Upper lobe of left lung (tissue), 6 donors: ENCODE results near the gene AP2A2. TPM values are rescaled to one million over a fixed set of nuclear protein-coding genes. Genes with fewer than 3 reads are reported as not detected.

Experiments used
- ATAC-seq, 2 donors: fragments of 200-7000 bp; cut with Tn5 transposase; one replicate each; pipeline ENCODE4 v1.9.1; 2022; ENCODE audit warnings: mild to moderate bottlenecking in 2 of 2, moderate library complexity in 2 of 2; ENCODE audit not compliant: low FRiP score in 2 of 2
- DNase-seq, 2 donors: peaks; one replicate each; pipeline ENCODE4 v3.0.0-alpha.2; 2019 to 2020
- H3K27ac ChIP-seq, 4 donors: fragments of 200-600 bp; sonication (generic); one replicate each; pipeline ENCODE4 v1.5.1; 2016 to 2019
- H3K27me3 ChIP-seq, 4 donors: fragments of 200-600 bp; sonication (generic); one replicate each; pipeline ENCODE4 v1.5.1; 2017 to 2019
- H3K36me3 ChIP-seq, 4 donors: fragments of 200-600 bp; sonication (generic); one replicate each; pipeline ENCODE4 v1.5.1; 2016 to 2019
- H3K4me1 ChIP-seq, 4 donors: fragments of 200-600 bp; sonication (generic); one replicate each; pipeline ENCODE4 v1.5.1; 2018 to 2019
- H3K4me3 ChIP-seq, 4 donors: fragments of 200-600 bp; sonication (generic); one replicate each; pipeline ENCODE4 v1.5.1; 2017 to 2019; ENCODE audit warnings: mild to moderate bottlenecking in 2 of 4, moderate library complexity in 1 of 4
- H3K9me3 ChIP-seq, 4 donors: fragments of 200-600 bp; sonication (generic); one replicate each; pipeline ENCODE4 v1.5.1; 2018 to 2019
- EP300 ChIP-seq, 4 donors: sonication (generic); formaldehyde crosslinking; IDR thresholded peaks; one replicate each; pipeline ENCODE4 v1.5.1; 2017; ENCODE audit warnings: antibody characterized with exemption in 4 of 4, control low read depth in 2 of 4
- POLR2A ChIP-seq, 4 donors: fragments of 450-650 bp; IDR thresholded peaks; one replicate each; pipeline ENCODE4 v1.5.1; 2016 to 2017; ENCODE audit warnings: antibody characterized with exemption in 4 of 4, mild to moderate bottlenecking in 2 of 4
- POLR2AphosphoS5 ChIP-seq, 2 donors: sonication (generic); formaldehyde crosslinking; IDR thresholded peaks; one replicate each; pipeline ENCODE4 v1.5.1; 2017; ENCODE audit warnings: antibody characterized with exemption in 2 of 2
- WGBS, 2 donors: methylation state at CpG; one replicate each; pipeline ENCODE4 v1.1.5; 2017 to 2018; 5-methylcytosine and 5-hydroxymethylcytosine counted together
- total RNA-seq, 6 donors: library from RNA; depleted of rRNA in 4 of 6; stranded (reverse); fragments of >200 nt in 4 of 6; gene quantifications; one replicate each; pipeline versions ENCODE4 v1.1.0 to v1.2.1, GENCODE V29; 2016 to 2021
- TF ChIP-seq, protein P1 (sequence below), 6 experiments: fragments of 450-650 bp in 4 of 6; fragments of 200-600 bp in 2 of 6; sonication (generic) in 2 of 6; IDR thresholded peaks; one replicate each; pipeline ENCODE4 v1.5.1; 2016 to 2019; ENCODE audit warnings: antibody characterized with exemption in 6 of 6
- donor health status: DM: no; HTN: no; CAD: no; lungs with moderate emphysema.
- donor health status: DM: no; HTN: yes; CAD: no; lungs with severe emphysema.

AP2A2 gene
- total RNA-seq, 6 donors from 2014 or later, result 55.7 to 273 (median 103) TPM

DNA sequence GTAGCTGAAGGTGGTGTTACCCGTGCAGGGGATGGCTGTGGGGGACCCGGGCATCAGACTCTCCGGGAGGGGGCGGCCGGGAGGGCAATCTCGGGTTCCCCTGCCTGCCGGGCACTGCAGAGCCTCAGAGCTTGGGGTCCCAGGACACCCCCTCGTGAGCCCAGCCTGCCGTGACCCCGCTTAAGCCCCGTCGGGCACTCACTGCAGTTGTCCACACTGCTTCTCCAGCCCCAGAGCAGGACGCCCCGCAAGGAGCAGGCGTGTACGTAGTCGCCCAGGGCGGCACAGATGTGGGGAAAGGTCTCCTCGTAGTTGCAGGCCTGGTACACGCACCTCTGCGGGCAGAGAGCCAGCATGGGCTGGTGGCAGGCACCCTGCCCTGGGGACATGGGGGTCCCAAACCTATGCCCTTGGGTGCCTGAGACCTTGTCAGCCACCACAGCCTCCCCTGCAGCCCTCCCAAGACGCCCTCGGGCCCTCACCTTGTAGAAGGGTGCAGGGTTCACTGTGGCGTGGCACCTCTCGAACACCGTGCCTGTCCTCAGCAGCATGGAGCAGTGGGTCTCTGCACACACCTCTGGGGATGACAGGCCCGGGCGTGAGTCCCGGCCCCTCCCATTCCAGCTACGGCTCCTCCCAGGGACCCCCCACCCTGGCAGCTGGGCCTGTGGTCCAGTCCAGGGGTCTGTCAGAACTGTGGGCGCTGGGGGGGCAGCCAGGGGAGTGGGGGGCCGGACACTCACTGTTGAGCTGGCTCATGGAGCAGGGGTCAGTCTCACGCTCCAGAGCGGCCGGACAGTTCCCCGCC lies 102.0 kb downstream of the AP2A2 start:
- H3K27ac ChIP-seq, result no peak overlapping the region
- ATAC-seq (no peak), DNase-seq (peak in 1 of 2 donors; percentile 81)
- 75 to 79% methylated on average over 11 to 21 of the region's 36 CpGs for WGBS, 2 donors
- H3K4me1 ChIP-seq, result no peaks in the 10 kb centered on the region
- TF ChIP-seq EP300 (IDR thresholded peaks at IDR 0.05) (no peak), POLR2AphosphoS5 (IDR thresholded peaks at IDR 0.05) (no peak), POLR2A (IDR thresholded peaks at IDR 0.05) (no peak)
- TF ChIP-seq, protein P1, sequence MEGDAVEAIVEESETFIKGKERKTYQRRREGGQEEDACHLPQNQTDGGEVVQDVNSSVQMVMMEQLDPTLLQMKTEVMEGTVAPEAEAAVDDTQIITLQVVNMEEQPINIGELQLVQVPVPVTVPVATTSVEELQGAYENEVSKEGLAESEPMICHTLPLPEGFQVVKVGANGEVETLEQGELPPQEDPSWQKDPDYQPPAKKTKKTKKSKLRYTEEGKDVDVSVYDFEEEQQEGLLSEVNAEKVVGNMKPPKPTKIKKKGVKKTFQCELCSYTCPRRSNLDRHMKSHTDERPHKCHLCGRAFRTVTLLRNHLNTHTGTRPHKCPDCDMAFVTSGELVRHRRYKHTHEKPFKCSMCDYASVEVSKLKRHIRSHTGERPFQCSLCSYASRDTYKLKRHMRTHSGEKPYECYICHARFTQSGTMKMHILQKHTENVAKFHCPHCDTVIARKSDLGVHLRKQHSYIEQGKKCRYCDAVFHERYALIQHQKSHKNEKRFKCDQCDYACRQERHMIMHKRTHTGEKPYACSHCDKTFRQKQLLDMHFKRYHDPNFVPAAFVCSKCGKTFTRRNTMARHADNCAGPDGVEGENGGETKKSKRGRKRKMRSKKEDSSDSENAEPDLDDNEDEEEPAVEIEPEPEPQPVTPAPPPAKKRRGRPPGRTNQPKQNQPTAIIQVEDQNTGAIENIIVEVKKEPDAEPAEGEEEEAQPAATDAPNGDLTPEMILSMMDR (IDR thresholded peaks at IDR 0.05), result no peak
- no peak overlapping the region for H3K4me3 ChIP-seq
- peaks cover 0 to 5% (median 0%) of the 10 kb centered on the region in 4 donors for H3K36me3 ChIP-seq
- H3K27me3 ChIP-seq, result no peaks in the 10 kb centered on the region
- no peaks in the 10 kb centered on the region for H3K9me3 ChIP-seq

DNA sequence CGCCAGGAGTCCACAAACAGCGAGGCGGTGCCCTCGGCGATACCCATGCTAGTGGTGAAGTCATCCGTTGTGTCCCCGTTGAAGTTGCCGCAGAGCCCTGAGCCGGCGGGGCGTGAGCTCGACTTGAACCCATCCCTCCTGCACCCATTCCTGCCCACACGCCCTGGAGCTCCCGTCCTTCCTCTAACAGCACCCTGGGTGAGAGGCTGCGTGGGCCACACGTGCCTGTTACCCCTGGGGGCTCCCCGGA lies 102.5 kb downstream of the AP2A2 start:
- Histone ChIP-seq H3K4me3 (no peak overlapping the region), H3K27ac (no peak overlapping the region), H3K9me3 (no peaks in the 10 kb centered on the region), H3K27me3 (no peaks in the 10 kb centered on the region), H3K4me1 (no peaks in the 10 kb centered on the region), H3K36me3 (peaks cover 0 to 5% (median 0%) of the 10 kb centered on the region in 4 donors)
- DNase-seq (peak in 1 of 2 donors; percentile 77), ATAC-seq (no peak)
- WGBS, 2 donors, result 75 to 76% methylated on average over 10 to 14 of the region's 17 CpGs
- TF ChIP-seq POLR2A (IDR thresholded peaks at IDR 0.05), result no peak
- TF ChIP-seq EP300 (IDR thresholded peaks at IDR 0.05), result no peak

DNA sequence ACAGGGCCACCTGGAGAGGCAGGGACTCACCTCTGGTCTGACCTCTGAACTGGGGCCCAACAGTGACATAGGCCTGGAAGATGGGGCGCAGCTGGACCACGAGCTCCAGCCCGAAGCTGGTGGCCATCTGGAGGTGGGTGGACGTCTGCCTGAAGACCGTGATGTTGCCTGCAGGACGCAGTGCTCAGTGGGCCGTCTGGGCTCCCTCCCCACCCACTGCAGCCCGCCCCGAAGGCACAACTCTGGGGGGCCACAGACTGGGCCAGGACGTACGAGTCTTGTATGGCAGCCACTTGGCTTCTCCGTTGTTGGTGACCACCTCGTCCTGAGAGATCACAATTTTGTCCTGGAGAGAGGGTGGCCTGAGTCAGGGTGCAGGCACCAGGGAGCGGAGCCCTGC lies 102.9 kb downstream of the AP2A2 start:
- no peak overlapping the region for H3K4me3 ChIP-seq
- peaks cover 0 to 5% (median 0%) of the 10 kb centered on the region in 4 donors for H3K36me3 ChIP-seq
- no peaks in the 10 kb centered on the region for H3K9me3 ChIP-seq
- DNase-seq, result no peak
- H3K27me3 ChIP-seq, result no peaks in the 10 kb centered on the region
- 81 to 100% methylated on average over 1 to 14 of the region's 14 CpGs for WGBS, 2 donors
- no peaks in the 10 kb centered on the region for H3K4me1 ChIP-seq
- ATAC-seq, result no peak
- TF ChIP-seq POLR2AphosphoS5 (IDR thresholded peaks at IDR 0.05), result no peak
- TF ChIP-seq POLR2A (IDR thresholded peaks at IDR 0.05), result no peak
- no peak for TF ChIP-seq EP300 (IDR thresholded peaks at IDR 0.05)
- TF ChIP-seq, protein P1 (IDR thresholded peaks at IDR 0.05), result no peak
- H3K27ac ChIP-seq, result no peak overlapping the region

DNA sequence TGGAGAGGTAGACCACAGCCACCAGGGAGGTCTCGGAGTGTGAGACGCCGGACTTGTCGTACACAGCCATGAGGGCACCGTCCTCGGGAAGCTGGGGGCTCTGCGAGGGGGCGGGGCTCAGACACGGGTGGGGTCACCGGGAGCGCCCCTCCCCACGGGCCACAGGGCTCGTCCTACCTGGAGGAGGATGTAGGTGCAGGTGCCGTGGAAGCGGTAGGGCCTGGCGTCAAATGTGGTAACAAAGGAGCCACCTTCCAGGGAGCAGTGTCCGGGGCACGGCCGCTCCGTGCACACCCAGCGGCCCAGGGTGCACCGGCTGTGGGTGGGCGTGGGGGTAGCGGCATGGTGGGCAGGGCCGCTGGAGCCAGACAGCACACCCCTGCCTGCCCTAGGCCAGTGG lies 103.4 kb downstream of the AP2A2 start:
- WGBS, 2 donors, result 84% methylated on average over 24 of the region's 25 CpGs; no CpG with 5 or more reads in 1 of the 2 donors
- Histone ChIP-seq H3K36me3 (peaks cover 0 to 4% (median 0%) of the 10 kb centered on the region in 4 donors), H3K27ac (no peak overlapping the region), H3K4me3 (no peak overlapping the region), H3K27me3 (no peaks in the 10 kb centered on the region), H3K4me1 (no peaks in the 10 kb centered on the region), H3K9me3 (no peaks in the 10 kb centered on the region)
- TF ChIP-seq POLR2AphosphoS5 (IDR thresholded peaks at IDR 0.05), result no peak
- no peak for TF ChIP-seq EP300 (IDR thresholded peaks at IDR 0.05)
- TF ChIP-seq, protein P1 (IDR thresholded peaks at IDR 0.05), result no peak
- TF ChIP-seq POLR2A (IDR thresholded peaks at IDR 0.05), result no peak
- ATAC-seq (no peak), DNase-seq (peak in 1 of 2 donors; percentile 80)

DNA sequence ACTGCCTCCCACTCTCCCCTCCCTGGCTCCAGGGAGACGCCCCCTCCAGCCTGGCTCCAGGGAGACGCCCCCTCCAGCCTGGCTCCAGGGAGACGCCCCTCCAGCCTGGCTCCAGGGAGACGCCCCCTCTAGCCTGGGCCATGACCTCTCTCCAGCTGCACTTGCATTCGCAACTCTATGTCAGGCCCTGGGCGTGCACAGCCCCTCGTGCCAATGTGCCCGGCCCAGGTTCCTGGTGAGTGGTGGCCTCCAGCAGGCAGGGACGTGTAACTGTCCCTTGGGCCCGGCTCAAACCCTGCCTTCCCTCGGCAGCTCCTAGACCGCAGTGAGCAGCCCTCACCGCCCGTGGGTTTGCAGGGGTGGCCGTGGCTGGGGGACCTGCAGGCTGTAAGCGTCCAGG lies 104.0 kb downstream of the AP2A2 start:
- TF ChIP-seq POLR2A (IDR thresholded peaks at IDR 0.05), result no peak
- TF ChIP-seq POLR2AphosphoS5 (IDR thresholded peaks at IDR 0.05), result no peak
- TF ChIP-seq EP300 (IDR thresholded peaks at IDR 0.05), result no peak
- TF ChIP-seq, protein P1 (IDR thresholded peaks at IDR 0.05), result no peak
- 43% methylated on average over 14 of the region's 16 CpGs; no CpG with 5 or more reads in 1 of the 2 donors for WGBS, 2 donors

More for the DNA sequence above, 104.0 kb downstream of the AP2A2 start:
- no peaks in the 10 kb centered on the region for H3K36me3 ChIP-seq
- H3K9me3 ChIP-seq, result no peaks in the 10 kb centered on the region
- H3K4me3 ChIP-seq, result no peak overlapping the region
- DNase-seq (peak in 1 of 2 donors; percentile 72), ATAC-seq (no peak)
- no peak overlapping the region for H3K27ac ChIP-seq
- H3K4me1 ChIP-seq, result no peaks in the 10 kb centered on the region
- no peaks in the 10 kb centered on the region for H3K27me3 ChIP-seq
